Caco-2 (cell line): ENCODE results near the gene EVPLL. TPM values are rescaled to one million over a fixed set of nuclear protein-coding genes. Genes with fewer than 3 reads are reported as not detected.

ENCODE experiments used
- BruUV-seq: library from RNA; stranded (reverse); fragments of 400-500 nt; replicated peaks from 2 replicates; lab custom pipeline; 2021; lab: Mats Ljungman, UMichigan
- CTCF ChIA-PET: fragments of 300-600 bp; sonication (Branson Sonifier 250); formaldehyde crosslinking; loops from one replicate; lab custom pipeline; 2022; ENCODE audit warnings: antibody characterized with exemption; lab: Charles Lee
- POLR2A ChIA-PET: fragments of 300-600 bp; sonication (Branson Sonifier 250); formaldehyde crosslinking; loops from one replicate; lab custom pipeline; 2022; ENCODE audit warnings: antibody characterized with exemption; lab: Charles Lee
- DNase-seq, 2 experiments: peaks; one replicate each; pipeline versions ENCODE4 v3.0.0 to v3.0.0-alpha.2; 2020 to 2022
- H3K27me3 ChIP-seq: replicated peaks from 2 replicates; pipeline ENCODE4 v1.6.0; 2011; ENCODE audit warnings: low read length; ENCODE audit not compliant: control insufficient read depth, insufficient read depth
- H3K36me3 ChIP-seq: 2 replicates; pipeline ENCODE4 v1.5.1; 2011; ENCODE audit warnings: low read length; ENCODE audit not compliant: control insufficient read depth, insufficient read depth
- H3K4me1 ChIP-seq: fragments of 250-450 bp; sonication (Bioruptor Pico); 2 replicates; pipeline ENCODE4 v1.5.1; 2020; ENCODE audit warnings: mild to moderate bottlenecking
- H3K4me3 ChIP-seq: 2 replicates; pipeline ENCODE4 v1.5.1; 2011; ENCODE audit warnings: low read depth, mild to moderate bottlenecking, control low read depth, low read length
- H3K9me3 ChIP-seq: fragments of 250-450 bp; sonication (Bioruptor Pico); 2 replicates; pipeline ENCODE4 v1.5.1; 2020; ENCODE audit warnings: mild to moderate bottlenecking, moderate library complexity
- H3K27ac Mint-ChIP-seq: one replicate; pipeline ENCODE4 v1.8.0; 2022; ENCODE audit warnings: mixed read lengths; ENCODE audit not compliant: unreplicated experiment
- H3K27me3 Mint-ChIP-seq: one replicate; pipeline ENCODE4 v1.8.0; 2022; ENCODE audit warnings: mixed read lengths; ENCODE audit not compliant: insufficient read depth, unreplicated experiment
- H3K36me3 Mint-ChIP-seq: one replicate; pipeline ENCODE4 v1.8.0; 2022; ENCODE audit warnings: mild to moderate bottlenecking, mixed read lengths; ENCODE audit not compliant: insufficient read depth, unreplicated experiment
- H3K4me1 Mint-ChIP-seq: one replicate; pipeline ENCODE4 v1.8.0; 2022; ENCODE audit warnings: low read depth, mixed read lengths; ENCODE audit not compliant: unreplicated experiment
- H3K4me3 Mint-ChIP-seq: one replicate; pipeline ENCODE4 v1.8.0; 2022; ENCODE audit warnings: mild to moderate bottlenecking, moderate library complexity, mixed read lengths; ENCODE audit not compliant: unreplicated experiment
- H3K9me3 Mint-ChIP-seq: one replicate; pipeline ENCODE4 v1.8.0; 2022; ENCODE audit warnings: mixed read lengths; ENCODE audit not compliant: unreplicated experiment
- intact Hi-C: fragments of 100-400 bp; cut with micrococcal nuclease; formaldehyde crosslinking; loops from one replicate; pipeline ENCODE4 v1.10.0; 2022; ENCODE audit not compliant: unreplicated experiment
- total RNA-seq: library from RNA; stranded (reverse); gene quantifications from 2 replicates; pipeline ENCODE4 v1.2.3, GENCODE V29; 2022
- TF ChIP-seq, protein P1 (sequence below), 2 experiments: fragments of 200-600 bp in 1 of 2; IDR thresholded peaks; 1 replicate in 1 of 2; 2 replicates in 1 of 2; pipeline versions ENCODE4 v1.5.1 to v1.8.0; 2011 to 2022; ENCODE audit warnings: antibody characterized with exemption in 1 of 2, control low read depth in 1 of 2, inconsistent platforms in 1 of 2, low read depth in 1 of 2, low read length in 1 of 2, mild to moderate bottlenecking in 1 of 2, moderate library complexity in 1 of 2; ENCODE audit not compliant: insufficient read depth in 1 of 2, severe bottlenecking in 1 of 2, unreplicated experiment in 1 of 2

Gene EVPLL
- total RNA-seq, 1 experiment from 2014 or later, result not detected

DNA sequence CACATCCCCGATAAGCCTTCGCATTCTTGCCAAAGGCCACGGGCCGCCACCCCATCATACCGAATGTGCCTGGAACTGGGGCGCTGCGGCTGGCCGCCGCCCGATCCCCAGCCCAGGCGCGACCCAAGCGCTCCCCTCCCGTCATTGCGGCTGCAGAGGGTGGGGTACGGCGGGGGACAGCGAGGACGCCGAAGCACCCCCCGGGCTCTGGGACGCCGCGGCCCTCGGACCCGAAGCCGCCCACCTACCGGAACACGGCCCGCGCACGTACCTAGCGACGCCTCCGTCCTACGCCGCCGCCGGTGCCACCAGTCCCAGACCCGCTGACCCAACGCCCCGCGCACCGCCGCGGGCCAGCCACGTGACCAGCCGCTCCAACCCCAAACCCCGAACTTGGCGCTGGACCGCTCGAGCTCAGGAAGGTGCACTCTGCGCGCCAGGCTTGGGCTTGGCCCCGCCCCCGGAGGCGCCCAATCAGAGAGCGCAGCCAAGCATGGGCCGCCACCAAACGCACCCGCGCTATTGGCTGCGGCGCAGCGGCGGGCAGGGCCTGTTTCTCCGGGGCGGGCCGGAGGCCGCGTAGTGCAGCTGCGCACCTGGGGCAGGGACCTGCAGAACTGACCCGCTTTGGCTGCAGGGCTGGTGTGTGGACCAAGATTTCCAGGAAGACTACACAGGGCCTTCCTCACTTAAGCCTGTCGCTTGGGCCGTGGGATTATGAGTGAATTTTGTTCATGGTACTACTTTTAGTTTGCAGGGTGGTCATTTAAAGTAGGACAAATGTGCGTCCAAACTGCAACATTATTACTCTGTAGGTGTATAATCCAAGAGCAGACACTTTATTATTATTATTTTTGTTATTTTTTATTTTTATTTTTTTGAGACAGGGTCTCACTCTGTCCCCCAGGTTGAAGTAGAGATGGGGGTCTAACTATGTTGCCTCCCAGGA lies 14.2 kb upstream of the EVPLL start, which contains the start of gene SHMT1:
SHMT1 (minus strand) TSS at position 450 of the 949 bp plus-strand sequence. CDS start 7,569 bp downstream, outside the sequence.
- BruUV-seq, result no TSS peak
- H3K36me3 Mint-ChIP-seq, result peaks cover 27% of the 10 kb centered on the region
- no peaks in the 10 kb centered on the region for H3K9me3 Mint-ChIP-seq
- peak within 1 kb of the TSS; percentile 81 for H3K4me3 Mint-ChIP-seq
- peaks cover 7% of the 10 kb centered on the region for H3K4me1 Mint-ChIP-seq
- H3K4me1 ChIP-seq, result 0 out of 2 replicates have a peak, but pooled peaks cover 4% of the 10 kb centered on the region
- ChIA-PET POLR2A (no interaction called here), CTCF (interaction anchor here (0.6 kb wide), 1 partner anchor 262 kb away, joined by 3 read pairs; no protein-coding TSS in a partner anchor)
- TF ChIP-seq, protein P1, sequence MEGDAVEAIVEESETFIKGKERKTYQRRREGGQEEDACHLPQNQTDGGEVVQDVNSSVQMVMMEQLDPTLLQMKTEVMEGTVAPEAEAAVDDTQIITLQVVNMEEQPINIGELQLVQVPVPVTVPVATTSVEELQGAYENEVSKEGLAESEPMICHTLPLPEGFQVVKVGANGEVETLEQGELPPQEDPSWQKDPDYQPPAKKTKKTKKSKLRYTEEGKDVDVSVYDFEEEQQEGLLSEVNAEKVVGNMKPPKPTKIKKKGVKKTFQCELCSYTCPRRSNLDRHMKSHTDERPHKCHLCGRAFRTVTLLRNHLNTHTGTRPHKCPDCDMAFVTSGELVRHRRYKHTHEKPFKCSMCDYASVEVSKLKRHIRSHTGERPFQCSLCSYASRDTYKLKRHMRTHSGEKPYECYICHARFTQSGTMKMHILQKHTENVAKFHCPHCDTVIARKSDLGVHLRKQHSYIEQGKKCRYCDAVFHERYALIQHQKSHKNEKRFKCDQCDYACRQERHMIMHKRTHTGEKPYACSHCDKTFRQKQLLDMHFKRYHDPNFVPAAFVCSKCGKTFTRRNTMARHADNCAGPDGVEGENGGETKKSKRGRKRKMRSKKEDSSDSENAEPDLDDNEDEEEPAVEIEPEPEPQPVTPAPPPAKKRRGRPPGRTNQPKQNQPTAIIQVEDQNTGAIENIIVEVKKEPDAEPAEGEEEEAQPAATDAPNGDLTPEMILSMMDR (IDR thresholded peaks at IDR 0.05; ENCODE audit: insufficient read depth in 1 of 2, low read depth in 1 of 2, low read length in 1 of 2, severe bottlenecking in 1 of 2, unreplicated experiment in 1 of 2), result no peak
- H3K9me3 ChIP-seq, result no peaks in the 10 kb centered on the region
- H3K27ac Mint-ChIP-seq, result peak within 1 kb of the TSS; percentile 45
- DNase-seq, result peak; percentile 96 to 98
- no peaks in the 10 kb centered on the region; the same call in 1 of the 2 replicates for H3K27me3 ChIP-seq
- peak within 1 kb of the TSS; percentile 99 for H3K4me3 ChIP-seq
- intact Hi-C loops, result loop anchor here (1.0 to 5.0 kb wide), 3 partner anchors 48 to 581 kb away; partner anchors contain the start of genes ALKBH5 and SMCR8
- H3K27me3 Mint-ChIP-seq, result no peaks in the 10 kb centered on the region
- no peaks in the 10 kb centered on the region for H3K36me3 ChIP-seq

DNA sequence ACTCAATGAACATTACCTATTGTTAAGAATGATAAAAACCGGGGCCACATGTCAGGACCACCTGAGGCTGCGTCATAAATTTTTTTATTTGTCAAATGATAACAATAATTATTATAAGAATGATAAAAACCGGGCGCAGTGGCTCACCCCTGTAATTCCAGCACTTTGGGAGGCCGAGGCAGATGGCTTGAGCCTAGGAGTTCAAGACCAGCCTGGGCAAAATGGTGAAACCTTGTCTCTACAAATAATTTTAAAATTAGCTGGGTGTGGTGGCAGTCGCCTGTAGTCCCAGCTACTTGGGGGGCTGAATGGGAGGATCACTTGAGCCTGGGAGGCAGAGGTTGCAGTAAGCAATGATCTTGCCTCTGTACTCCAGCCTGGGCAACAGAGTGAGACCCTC lies 13.4 kb upstream of the EVPLL start:
- H3K9me3 ChIP-seq, result no peaks in the 10 kb centered on the region
- Mint-ChIP-seq H3K4me3 (no peak overlapping the region), H3K4me1 (peaks cover 7% of the 10 kb centered on the region), H3K27me3 (no peaks in the 10 kb centered on the region), H3K36me3 (peaks cover 19% of the 10 kb centered on the region), H3K27ac (no peak overlapping the region), H3K9me3 (no peaks in the 10 kb centered on the region)
- POLR2A ChIA-PET, result no interaction called here
- TF ChIP-seq, protein P1 (IDR thresholded peaks at IDR 0.05; ENCODE audit: insufficient read depth in 1 of 2, low read depth in 1 of 2, low read length in 1 of 2, severe bottlenecking in 1 of 2, unreplicated experiment in 1 of 2), result no peak
- intact Hi-C loops, result loop anchor here (5.0 kb wide), 2 partner anchors 182 to 582 kb away; partner anchors contain the start of gene ALKBH5
- no peaks in the 10 kb centered on the region; the same call in 1 of the 2 replicates for H3K27me3 ChIP-seq
- no peaks in the 10 kb centered on the region for H3K36me3 ChIP-seq
- CTCF ChIA-PET, result no interaction called here
- 0 out of 2 replicates have a peak, but pooled peaks cover 4% of the 10 kb centered on the region for H3K4me1 ChIP-seq
- no peak overlapping the region for H3K4me3 ChIP-seq
- no peak for DNase-seq
- BruUV-seq, result no TSS peak

DNA sequence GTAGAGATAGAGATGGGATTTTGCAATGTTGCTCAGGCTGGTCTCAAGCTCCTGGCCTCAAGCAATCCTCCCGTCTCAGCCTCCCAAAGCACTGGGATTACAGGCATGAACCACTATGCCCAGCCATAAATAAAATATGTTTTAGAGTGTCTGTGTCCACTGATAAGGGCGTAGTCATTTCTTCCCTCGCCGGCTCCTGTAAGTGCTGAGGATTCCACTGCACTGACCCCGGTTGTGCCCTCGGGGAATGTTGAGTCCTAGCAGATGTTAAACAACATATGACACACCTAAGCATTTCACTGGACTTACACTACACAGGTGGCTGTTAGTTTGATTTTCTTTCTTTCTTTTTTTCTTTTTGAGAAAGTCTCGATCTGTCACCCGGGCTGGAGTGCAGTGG lies 8.6 kb upstream of the EVPLL start:
- Mint-ChIP-seq H3K4me3 (no peak overlapping the region), H3K27me3 (no peaks in the 10 kb centered on the region), H3K9me3 (no peaks in the 10 kb centered on the region), H3K4me1 (no peaks in the 10 kb centered on the region), H3K27ac (no peak overlapping the region), H3K36me3 (no peaks in the 10 kb centered on the region)
- intact Hi-C loops, result no loop called here
- no peaks in the 10 kb centered on the region for H3K4me1 ChIP-seq
- no peak overlapping the region for H3K4me3 ChIP-seq
- TF ChIP-seq, protein P1 (IDR thresholded peaks at IDR 0.05; ENCODE audit: insufficient read depth in 1 of 2, low read depth in 1 of 2, low read length in 1 of 2, severe bottlenecking in 1 of 2, unreplicated experiment in 1 of 2), result no peak
- H3K9me3 ChIP-seq, result no peaks in the 10 kb centered on the region
- H3K27me3 ChIP-seq, result no peaks in the 10 kb centered on the region; the same call in 1 of the 2 replicates
- DNase-seq, result peak; percentile 34 to 62
- no TSS peak for BruUV-seq
- no peaks in the 10 kb centered on the region for H3K36me3 ChIP-seq
- ChIA-PET CTCF (no interaction called here), POLR2A (no interaction called here)
